HG02798 (cell line): Measurements from ENCODE around the gene ATG2A.
"Not testable (repeated sequence)": the region's sequence is repeated elsewhere in the genome, so short reads cannot be mapped to it uniquely, and the experiment has no call there.

Source experiments
- ATAC-seq: cut with Tn5 transposase; IDR thresholded peaks from one replicate; pipeline ENCODE4 v1.9.1; 2021; ENCODE audit warnings: mild to moderate bottlenecking; ENCODE audit not compliant: unreplicated experiment, poor library complexity

Gene ATG2A

GRCh38 chr11:64845776-64846129, 71.3 kb downstream of the ATG2A start:
- ATAC-seq: not testable (repeated sequence)

- no peak for ATAC-seq
These were observed 71.8 kb downstream of the ATG2A start for GRCh38 chr11:64845129-64845775.
